Measurements from ENCODE around the gene SLC37A3. TPM values are rescaled to one million over a fixed set of nuclear protein-coding genes. Genes with fewer than 3 reads are reported as not detected.

SLC37A3 gene, protein sequence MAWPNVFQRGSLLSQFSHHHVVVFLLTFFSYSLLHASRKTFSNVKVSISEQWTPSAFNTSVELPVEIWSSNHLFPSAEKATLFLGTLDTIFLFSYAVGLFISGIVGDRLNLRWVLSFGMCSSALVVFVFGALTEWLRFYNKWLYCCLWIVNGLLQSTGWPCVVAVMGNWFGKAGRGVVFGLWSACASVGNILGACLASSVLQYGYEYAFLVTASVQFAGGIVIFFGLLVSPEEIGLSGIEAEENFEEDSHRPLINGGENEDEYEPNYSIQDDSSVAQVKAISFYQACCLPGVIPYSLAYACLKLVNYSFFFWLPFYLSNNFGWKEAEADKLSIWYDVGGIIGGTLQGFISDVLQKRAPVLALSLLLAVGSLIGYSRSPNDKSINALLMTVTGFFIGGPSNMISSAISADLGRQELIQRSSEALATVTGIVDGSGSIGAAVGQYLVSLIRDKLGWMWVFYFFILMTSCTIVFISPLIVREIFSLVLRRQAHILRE
- 50.7 and 68.2 TPM in 2 replicates for total RNA-seq

DNA sequence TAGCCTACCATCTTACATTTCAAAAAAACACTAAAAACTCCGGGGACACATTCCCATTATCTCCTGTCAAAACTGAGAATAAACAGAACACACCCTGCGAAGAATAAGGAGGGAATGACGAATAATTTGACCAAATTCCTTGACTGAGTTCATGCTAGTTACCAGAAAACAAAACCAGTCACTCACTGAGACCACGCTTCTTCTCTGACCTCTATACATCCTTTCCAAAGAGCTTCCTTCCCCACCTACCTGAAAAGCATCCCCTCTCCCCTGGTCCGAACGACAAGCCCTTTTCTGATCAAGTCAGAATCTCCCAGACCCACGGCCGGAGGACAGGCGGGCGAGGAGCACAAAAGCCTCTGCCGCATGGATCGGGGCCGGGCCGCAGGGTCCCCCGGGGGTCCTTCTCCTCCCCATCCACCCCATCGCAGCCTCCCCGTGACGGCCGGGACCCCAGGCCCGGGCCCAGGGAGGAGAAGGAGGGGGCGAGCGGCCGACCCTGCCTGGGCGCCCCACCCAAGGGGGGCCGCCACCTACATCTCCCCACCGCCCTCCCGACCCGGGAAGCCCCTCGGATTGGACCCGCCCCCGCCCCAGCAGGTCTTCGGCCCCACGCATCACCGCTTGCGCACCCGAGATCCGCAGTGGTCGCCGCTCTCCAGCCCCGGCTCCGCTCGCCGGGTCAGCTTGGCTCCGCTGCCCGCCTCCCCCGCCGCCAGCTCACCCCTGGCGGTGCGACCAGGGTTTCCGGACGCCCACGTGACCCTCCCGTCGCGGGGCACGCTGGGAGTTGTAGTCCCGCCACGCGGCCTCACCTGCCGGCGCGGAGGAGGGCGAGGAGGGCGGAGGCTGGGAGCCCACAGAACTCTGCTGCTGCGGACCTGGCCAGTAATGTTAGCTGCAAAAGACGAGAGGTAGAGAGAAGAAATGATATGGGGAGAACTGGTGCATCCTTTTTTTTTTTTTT, at the start of gene SLC37A3:
TSS of gene SLC37A3 (minus strand) at position 747 of the 967 bp plus-strand sequence. CDS start 16,004 bp downstream, outside the sequence.

DNA sequence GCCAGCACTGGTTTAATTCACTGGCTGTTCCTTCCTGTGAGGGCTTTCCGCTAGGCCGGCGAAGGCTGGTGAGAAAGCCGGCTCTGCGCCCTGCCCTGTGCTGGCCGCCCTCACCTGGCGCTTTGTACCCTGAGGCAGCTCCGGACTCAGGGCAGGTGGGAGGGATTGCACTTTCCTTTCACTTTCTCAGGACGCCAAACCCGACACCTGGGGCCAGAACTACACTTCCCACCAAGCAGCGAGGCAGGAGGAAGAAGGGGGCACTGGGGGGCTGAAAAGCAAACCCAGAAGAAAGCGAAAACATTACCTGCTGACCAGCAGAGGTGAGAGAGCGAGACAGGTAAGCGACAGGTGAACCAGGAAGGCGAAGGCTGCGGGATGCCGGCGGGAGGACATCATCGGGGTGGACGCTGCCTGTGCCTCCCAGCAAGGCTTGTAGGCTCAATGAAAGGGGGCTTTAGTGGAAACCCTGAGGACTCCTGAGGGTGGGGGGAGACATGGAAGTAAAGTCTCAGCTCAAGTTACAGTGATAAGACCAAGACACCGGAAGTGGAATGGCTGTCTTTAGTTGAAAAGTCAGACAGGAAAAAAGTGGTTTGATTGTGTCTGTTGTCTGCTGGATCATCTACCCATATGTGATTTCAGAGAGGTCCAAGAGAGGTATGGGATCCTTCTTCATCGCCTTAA, 5.7 kb upstream of the SLC37A3 start, which contains the start of gene RAB19:
TSS of gene RAB19 (plus strand) at position 181 of the 687 bp plus-strand sequence. CDS start 3,589 bp downstream, outside the sequence.

Other genes with a start within 250 kb of the SLC37A3 start
- 1.2 and 8.7 TPM in 2 replicates for gene KDM7A, start 221.5 kb downstream of the SLC37A3 start, total RNA-seq
- not detected in 2 replicates for gene RAB19, start 5.5 kb upstream of the SLC37A3 start, total RNA-seq
- gene MKRN1, start 81.0 kb upstream of the SLC37A3 start, total RNA-seq, result 42.7 and 50.5 TPM in 2 replicates
- gene DENND2A, start 242.3 kb upstream of the SLC37A3 start, total RNA-seq, result 3.4 and 4.0 TPM in 2 replicates